PC-3 (cell line): ENCODE data around the gene ABHD1. TPM values are rescaled to one million over a fixed set of nuclear protein-coding genes. Genes with fewer than 3 reads are reported as not detected.

Source experiments
- ATAC-seq: fragments of 200-7000 bp; cut with Tn5 transposase; 2 replicates; pipeline ENCODE4 v1.9.1; 2020; ENCODE audit warnings: mild to moderate bottlenecking, moderate library complexity
- BruUV-seq: library from RNA; stranded (reverse); fragments of 400-500 nt; replicated peaks from 2 replicates; lab custom pipeline; 2021; lab: Mats Ljungman, UMichigan
- CTCF ChIA-PET: fragments of 300-600 bp; sonication (Branson Sonifier 250); formaldehyde crosslinking; loops from one replicate; lab custom pipeline; 2022; ENCODE audit warnings: antibody characterized with exemption; lab: Charles Lee
- POLR2A ChIA-PET: fragments of 300-600 bp; sonication (Branson Sonifier 250); formaldehyde crosslinking; loops from one replicate; lab custom pipeline; 2022; ENCODE audit warnings: antibody characterized with exemption; ENCODE audit not compliant: unreplicated experiment; lab: Charles Lee
- DNase-seq: peaks from one replicate; pipeline ENCODE4 v3.0.0-alpha.2; 2015
- H2AFZ ChIP-seq: fragments of 300-600 bp; sonication (generic); 2 replicates; pipeline ENCODE4 v1.6.0; 2016; ENCODE audit warnings: antibody characterized with exemption, low read length
- H3F3A ChIP-seq: fragments of 300-600 bp; sonication (generic); one replicate; pipeline ENCODE4 v1.6.0; 2017; ENCODE audit warnings: antibody characterized with exemption, low read length, control low read depth, mild to moderate bottlenecking; ENCODE audit not compliant: unreplicated experiment
- H3K27ac ChIP-seq: fragments of 300-600 bp; sonication (generic); 2 replicates; pipeline ENCODE4 v1.5.1; 2016; ENCODE audit warnings: mild to moderate bottlenecking, low read length
- H3K27me3 ChIP-seq: fragments of 300-600 bp; sonication (generic); 2 replicates; pipeline ENCODE4 v1.6.1; 2016; ENCODE audit warnings: low read length, mixed read lengths
- H3K36me3 ChIP-seq: fragments of 300-600 bp; sonication (generic); 2 replicates; pipeline ENCODE4 v1.6.1; 2016; ENCODE audit warnings: low read depth, mixed run types, low read length, mixed read lengths
- H3K4me1 ChIP-seq: fragments of 300-600 bp; sonication (generic); 2 replicates; pipeline ENCODE4 v1.5.1; 2016; ENCODE audit warnings: low read length; ENCODE audit not compliant: insufficient read depth
- H3K4me2 ChIP-seq: fragments of 300-600 bp; sonication (generic); 2 replicates; pipeline ENCODE4 v1.6.0; 2016; ENCODE audit warnings: low read length
- H3K4me3 ChIP-seq: fragments of 300-600 bp; sonication (generic); 2 replicates; pipeline ENCODE4 v1.5.1; 2016; ENCODE audit warnings: mild to moderate bottlenecking, low read length, mixed read lengths
- H3K79me2 ChIP-seq: fragments of 300-600 bp; sonication (generic); 2 replicates; pipeline ENCODE4 v1.6.1; 2017; ENCODE audit warnings: low read length, mixed read lengths
- H3K9ac ChIP-seq: fragments of 300-600 bp; sonication (generic); 2 replicates; pipeline ENCODE4 v1.6.0; 2016; ENCODE audit warnings: mild to moderate bottlenecking, low read length
- H3K9me2 ChIP-seq: fragments of 300-600 bp; sonication (generic); replicated peaks from 2 replicates; pipeline ENCODE4 v1.6.1; 2016; ENCODE audit warnings: mixed run types, low read length, mixed read lengths
- H3K9me3 ChIP-seq: fragments of 300-600 bp; sonication (generic); 2 replicates; pipeline ENCODE4 v1.6.1; 2016; ENCODE audit warnings: low read length, mixed read lengths
- H4K20me1 ChIP-seq: fragments of 300-600 bp; sonication (generic); 2 replicates; pipeline ENCODE4 v1.6.1; 2016; ENCODE audit warnings: low read length, mixed read lengths
- CTCF ChIP-seq: fragments of 300-600 bp; sonication (generic); conservative IDR thresholded peaks from 2 replicates; pipeline ENCODE4 v1.5.1; 2017; ENCODE audit warnings: antibody characterized with exemption, low read depth, mild to moderate bottlenecking, low read length
- EZH2 ChIP-seq: fragments of 300-600 bp; sonication (generic); IDR thresholded peaks from one replicate; pipeline ENCODE4 v1.6.1; 2017; ENCODE audit warnings: antibody characterized with exemption, mild to moderate bottlenecking, low read length; ENCODE audit not compliant: unreplicated experiment
- EZH2phosphoT487 ChIP-seq: fragments of 300-600 bp; sonication (generic); IDR thresholded peaks from 2 replicates; pipeline ENCODE4 v1.6.1; 2018; ENCODE audit warnings: mild to moderate bottlenecking, antibody characterized with exemption, low read length, borderline replicate concordance
- intact Hi-C: fragments of 100-400 bp; cut with micrococcal nuclease; formaldehyde crosslinking; loops from 2 replicates; pipeline ENCODE4 v1.9.0; 2023
- total RNA-seq: library from RNA; depleted of rRNA; stranded (reverse); fragments of >200 nt; gene quantifications from 2 replicates; pipeline ENCODE4 v1.2.3, GENCODE V29; 2014; rRNA removed

ABHD1 gene
- total RNA-seq, 1 experiment from 2014 or later: 0.36 TPM

- H3K79me2 ChIP-seq: no peaks in the 10 kb centered on the region
- no peaks in the 10 kb centered on the region for H3K36me3 ChIP-seq
- H3K9ac ChIP-seq: no peak overlapping the region
- no peaks in the 10 kb centered on the region for H4K20me1 ChIP-seq
- no peaks in the 10 kb centered on the region for H3K9me2 ChIP-seq
- H3F3A ChIP-seq: no peaks in the 10 kb centered on the region
- no peak overlapping the region for H3K27ac ChIP-seq
- ChIA-PET CTCF (no interaction called here), POLR2A (interaction anchor here (0.7 kb wide), 1 partner anchor 114 kb away, joined by 5 read pairs; no protein-coding TSS in a partner anchor)
- H3K4me1 ChIP-seq: no peaks in the 10 kb centered on the region
- no TSS peak for BruUV-seq
- DNase-seq: no peak
- no peaks in the 10 kb centered on the region for H3K9me3 ChIP-seq
- intact Hi-C loops: no loop called here
- H3K4me2 ChIP-seq: no peak overlapping the region
- H3K4me3 ChIP-seq: no peak overlapping the region
- H2AFZ ChIP-seq: no peak overlapping the region
- no peak for ATAC-seq
- peaks cover 41% of the 10 kb centered on the region for H3K27me3 ChIP-seq
- TF ChIP-seq CTCF (no peak), EZH2phosphoT487 (no peak), EZH2 (no peak)
Observed at GRCh38 chr2:27179344-27180000, 55.9 kb downstream of the ABHD1 start.

Other genes with a start within 250 kb of the ABHD1 start
- 11.9 and 15.6 TPM in 2 replicates for gene MAPRE3, start 153.2 kb upstream of the ABHD1 start, total RNA-seq
- gene TMEM214, start 90.8 kb upstream of the ABHD1 start, total RNA-seq: 43.0 and 56.1 TPM in 2 replicates
- 14.1 and 19.2 TPM in 2 replicates for gene AGBL5, start 72.1 kb upstream of the ABHD1 start, total RNA-seq
- gene OST4, start 52.2 kb upstream of the ABHD1 start, total RNA-seq: 244 and 258 TPM in 2 replicates
- 0.69 and 0.75 TPM in 2 replicates for gene EMILIN1, start 45.2 kb upstream of the ABHD1 start, total RNA-seq
- 10.6 and 11.0 TPM in 2 replicates for gene KHK, start 37.0 kb upstream of the ABHD1 start, total RNA-seq
- gene CGREF1, start 4.7 kb upstream of the ABHD1 start, total RNA-seq: 18.7 and 22.6 TPM in 2 replicates
- 85.6 and 103 TPM in 2 replicates for gene PREB, start 10.8 kb downstream of the ABHD1 start, total RNA-seq
- not detected in 2 replicates for gene PRR30, start 15.6 kb downstream of the ABHD1 start, total RNA-seq
- not detected in 2 replicates for gene TCF23, start 25.2 kb downstream of the ABHD1 start, total RNA-seq
- gene ATRAID, start 88.2 kb downstream of the ABHD1 start, total RNA-seq: 111 and 130 TPM in 2 replicates
- 46.0 and 48.1 TPM in 2 replicates for gene SLC5A6, start 88.5 kb downstream of the ABHD1 start, total RNA-seq
- 85.9 and 121 TPM in 2 replicates for gene CAD, start 93.6 kb downstream of the ABHD1 start, total RNA-seq
- 0.36 TPM in 1 of 2 replicates, not detected in the other for gene SLC30A3, start 139.2 kb downstream of the ABHD1 start, total RNA-seq
- gene DNAJC5G, start 151.6 kb downstream of the ABHD1 start, total RNA-seq: not detected in 2 replicates
- 0.51 and 1.6 TPM in 2 replicates for gene TRIM54, start 158.6 kb downstream of the ABHD1 start, total RNA-seq
- gene UCN, start 184.6 kb downstream of the ABHD1 start, total RNA-seq: 0.52 and 3.6 TPM in 2 replicates
- 41.8 and 59.2 TPM in 2 replicates for gene MPV17, start 199.3 kb downstream of the ABHD1 start, total RNA-seq
- gene GTF3C2, start 232.9 kb downstream of the ABHD1 start, total RNA-seq: 82.2 and 98.1 TPM in 2 replicates
- gene EIF2B4, start 246.5 kb downstream of the ABHD1 start, total RNA-seq: 35.8 and 43.9 TPM in 2 replicates
- 99.6 and 110 TPM in 2 replicates for gene SNX17, start 246.8 kb downstream of the ABHD1 start, total RNA-seq